ENCODE data around the gene TFF3. TPM values are rescaled to one million over a fixed set of nuclear protein-coding genes. Genes with fewer than 3 reads are reported as not detected.

The TFF3 gene
- total and polyA plus RNA-seq, 7 donors = 14.3 to 7,065 (median 45.1) TPM

DNA sequence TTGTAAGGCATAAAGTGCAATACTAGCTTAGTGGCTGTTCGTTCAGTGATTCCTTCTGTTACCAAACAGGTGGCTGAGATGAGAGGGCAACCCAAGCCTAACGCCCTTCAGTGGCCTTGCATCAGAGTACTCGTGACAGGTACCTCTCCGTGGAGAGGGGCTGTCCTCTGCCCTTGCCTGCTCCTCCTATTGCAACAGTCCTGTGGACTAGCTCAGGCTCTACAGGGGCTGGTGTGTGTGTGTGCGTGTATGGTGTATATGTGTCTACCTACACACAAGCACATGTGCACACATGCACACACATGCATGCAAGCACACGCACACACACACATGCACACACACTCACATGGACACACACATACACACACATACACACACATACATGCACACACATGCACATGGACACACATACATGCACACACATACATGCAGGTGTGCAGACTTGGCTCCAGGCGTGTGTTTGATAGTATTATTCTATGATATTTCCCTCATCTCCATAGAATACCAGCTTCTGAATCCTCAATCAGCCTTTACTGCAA, 15.1 kb downstream of the TFF3 start:
- Histone ChIP-seq H3K27me3 (no peaks in the 10 kb centered on the region), H3K9me3 (no peaks in the 10 kb centered on the region), H3K27ac (no peak overlapping the region), H3K36me3 (peaks cover 0 to 11% (median 0%) of the 10 kb centered on the region in 4 donors), H3K4me1 (no peaks in the 10 kb centered on the region), H3K4me3 (no peak overlapping the region)
- DNase-seq = no peak
- intact Hi-C loops (cut with DNase I) = no loop called here
- WGBS, 2 donors = 87 to 93% methylated on average over 7 of the region's 7 CpGs
- no peak for TF ChIP-seq POLR2AphosphoS5 (IDR thresholded peaks at IDR 0.05)
- TF ChIP-seq, protein P1, sequence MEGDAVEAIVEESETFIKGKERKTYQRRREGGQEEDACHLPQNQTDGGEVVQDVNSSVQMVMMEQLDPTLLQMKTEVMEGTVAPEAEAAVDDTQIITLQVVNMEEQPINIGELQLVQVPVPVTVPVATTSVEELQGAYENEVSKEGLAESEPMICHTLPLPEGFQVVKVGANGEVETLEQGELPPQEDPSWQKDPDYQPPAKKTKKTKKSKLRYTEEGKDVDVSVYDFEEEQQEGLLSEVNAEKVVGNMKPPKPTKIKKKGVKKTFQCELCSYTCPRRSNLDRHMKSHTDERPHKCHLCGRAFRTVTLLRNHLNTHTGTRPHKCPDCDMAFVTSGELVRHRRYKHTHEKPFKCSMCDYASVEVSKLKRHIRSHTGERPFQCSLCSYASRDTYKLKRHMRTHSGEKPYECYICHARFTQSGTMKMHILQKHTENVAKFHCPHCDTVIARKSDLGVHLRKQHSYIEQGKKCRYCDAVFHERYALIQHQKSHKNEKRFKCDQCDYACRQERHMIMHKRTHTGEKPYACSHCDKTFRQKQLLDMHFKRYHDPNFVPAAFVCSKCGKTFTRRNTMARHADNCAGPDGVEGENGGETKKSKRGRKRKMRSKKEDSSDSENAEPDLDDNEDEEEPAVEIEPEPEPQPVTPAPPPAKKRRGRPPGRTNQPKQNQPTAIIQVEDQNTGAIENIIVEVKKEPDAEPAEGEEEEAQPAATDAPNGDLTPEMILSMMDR (IDR thresholded peaks at IDR 0.05) = no peak

DNA sequence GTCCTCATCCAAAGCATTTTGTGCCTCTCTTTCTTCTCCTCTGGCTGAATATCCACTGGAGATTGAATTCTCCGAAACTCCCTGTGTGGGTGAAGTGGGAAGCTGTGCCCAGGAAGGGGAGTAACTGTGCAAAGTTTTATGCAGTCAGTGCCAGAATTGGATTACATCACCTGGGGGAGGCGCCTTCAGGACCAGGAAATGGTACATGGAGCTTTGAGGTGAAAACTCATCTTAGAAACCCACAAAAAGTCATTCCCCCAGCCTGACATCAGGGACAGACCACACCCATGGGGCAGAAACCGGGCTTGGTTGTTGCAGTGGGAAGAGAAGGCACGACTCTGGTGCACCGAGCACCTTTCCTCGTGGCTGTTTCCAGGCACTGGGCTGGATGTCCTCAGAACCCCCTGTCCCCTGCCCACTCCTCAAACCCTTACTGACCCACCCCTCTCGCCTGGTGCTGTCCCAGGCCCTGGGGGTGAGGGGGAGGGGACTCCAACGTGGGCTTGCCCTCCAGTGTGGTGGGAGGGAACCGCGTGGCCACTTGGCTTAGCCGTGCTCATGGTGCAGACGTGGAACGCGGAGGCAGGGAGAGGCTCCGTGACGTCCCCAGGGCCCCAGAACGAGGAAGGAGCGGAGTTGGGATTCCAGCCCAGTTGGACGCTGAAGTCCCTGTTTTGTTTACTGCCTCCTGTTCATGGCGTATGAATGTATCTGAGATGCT, 15.7 kb downstream of the TFF3 start:
- 77 to 85% methylated on average over 20 of the region's 20 CpGs for WGBS, 2 donors
- Histone ChIP-seq H3K4me1 (no peaks in the 10 kb centered on the region), H3K27ac (peak overlapping the region in 1 of 4 donors; percentile 52), H3K36me3 (peaks cover 0 to 15% (median 3%) of the 10 kb centered on the region in 4 donors), H3K4me3 (no peak overlapping the region), H3K27me3 (no peaks in the 10 kb centered on the region), H3K9me3 (no peaks in the 10 kb centered on the region)
- intact Hi-C loops (cut with DNase I) = no loop called here
- DNase-seq = no peak
- TF ChIP-seq EP300 (IDR thresholded peaks at IDR 0.05) = no peak
- no peak for TF ChIP-seq POLR2A (IDR thresholded peaks at IDR 0.05)
- TF ChIP-seq, protein P1 (IDR thresholded peaks at IDR 0.05) = no peak
- TF ChIP-seq POLR2AphosphoS5 (IDR thresholded peaks at IDR 0.05) = no peak

DNA sequence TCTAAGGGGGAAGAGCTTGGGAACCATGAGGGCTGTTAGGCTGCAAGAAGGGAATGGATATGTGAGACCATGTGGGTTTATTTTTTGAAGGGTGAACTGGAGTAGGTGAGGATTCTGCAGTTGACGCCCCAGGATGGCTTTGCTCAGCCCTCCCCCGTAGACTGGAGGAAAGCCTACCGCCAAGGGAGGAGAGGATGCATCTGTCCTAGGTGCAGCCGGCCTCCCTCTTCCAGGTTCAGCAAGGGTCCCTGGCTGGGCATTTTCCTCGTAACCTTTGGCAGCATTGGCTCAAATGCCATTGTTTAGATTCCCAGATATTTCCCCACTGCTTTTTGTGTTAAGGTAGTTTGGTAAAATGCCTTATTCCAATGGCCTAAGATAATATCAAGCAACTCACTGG, 16.6 kb downstream of the TFF3 start:
- 92 to 94% methylated on average over 5 of the region's 5 CpGs for WGBS, 2 donors
- Histone ChIP-seq H3K27me3 (no peaks in the 10 kb centered on the region), H3K4me3 (no peak overlapping the region)

DNA sequence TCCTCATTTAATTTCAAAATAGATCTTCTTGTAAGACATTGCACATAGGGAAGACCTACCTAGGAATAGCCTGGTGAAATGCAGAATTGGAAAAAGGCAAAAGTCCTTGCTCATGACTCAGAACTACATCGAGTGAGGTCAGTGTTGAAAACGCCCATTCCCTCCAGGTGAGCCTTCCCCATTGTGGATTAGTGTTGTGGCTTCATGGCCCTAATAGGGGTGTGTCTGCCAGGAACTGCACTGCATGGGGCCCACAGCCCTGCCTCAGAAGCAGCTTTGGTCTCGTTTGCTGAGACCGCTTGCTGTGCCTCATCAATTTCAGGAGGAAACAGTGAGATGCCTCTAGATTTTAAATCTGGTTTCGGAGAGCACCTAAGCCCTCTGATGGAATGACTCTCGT, 17.0 kb downstream of the TFF3 start:
- H3K4me1 ChIP-seq = no peaks in the 10 kb centered on the region
- 64 to 74% methylated on average over 6 of the region's 6 CpGs for WGBS, 2 donors
- no peak overlapping the region for H3K4me3 ChIP-seq
- DNase-seq = no peak
- no peak overlapping the region for H3K27ac ChIP-seq
- no peaks in the 10 kb centered on the region for H3K9me3 ChIP-seq
- peaks cover 0 to 19% (median 11%) of the 10 kb centered on the region in 4 donors for H3K36me3 ChIP-seq
- TF ChIP-seq, protein P1 (IDR thresholded peaks at IDR 0.05) = no peak
- TF ChIP-seq POLR2AphosphoS5 (IDR thresholded peaks at IDR 0.05) (no peak), POLR2A (IDR thresholded peaks at IDR 0.05) (no peak), EP300 (IDR thresholded peaks at IDR 0.05) (no peak)
- H3K27me3 ChIP-seq = no peaks in the 10 kb centered on the region
- intact Hi-C loops (cut with DNase I) = no loop called here

More for the DNA sequence above, 16.6 kb downstream of the TFF3 start:
- no peak for TF ChIP-seq EP300 (IDR thresholded peaks at IDR 0.05)
- TF ChIP-seq POLR2A (IDR thresholded peaks at IDR 0.05) = no peak
- TF ChIP-seq, protein P1 (IDR thresholded peaks at IDR 0.05) = no peak
- TF ChIP-seq POLR2AphosphoS5 (IDR thresholded peaks at IDR 0.05) = no peak
- Histone ChIP-seq H3K9me3 (no peaks in the 10 kb centered on the region), H3K4me1 (no peaks in the 10 kb centered on the region), H3K36me3 (peaks cover 0 to 19% (median 10%) of the 10 kb centered on the region in 4 donors), H3K27ac (no peak overlapping the region)
- intact Hi-C loops (cut with DNase I) = no loop called here
- DNase-seq = no peak
